GM12874 (cell line): ENCODE data around the gene METTL26.

Experiments used
- CTCF ChIP-seq: IDR thresholded peaks from 2 replicates; pipeline ENCODE4 v1.5.1; 2011; ENCODE audit warnings: low read depth, mild to moderate bottlenecking, control low read depth, low read length, moderate library complexity; ENCODE audit not compliant: insufficient read depth

METTL26 gene

GRCh38 chr16:672371-672770, 36.3 kb upstream of the METTL26 start:
- TF ChIP-seq CTCF = no peak

GRCh38 chr16:671353-672131, 35.4 kb upstream of the METTL26 start:
- no peak for TF ChIP-seq CTCF

GRCh38 chr16:670485-671352, 34.6 kb upstream of the METTL26 start:
- no peak for TF ChIP-seq CTCF

GRCh38 chr16:669666-670065, 33.6 kb upstream of the METTL26 start:
- no peak for TF ChIP-seq CTCF

- TF ChIP-seq CTCF = no peak
Measured at GRCh38 chr16:668519-669171, 32.5 kb upstream of the METTL26 start.

GRCh38 chr16:667780-668518, 31.8 kb upstream of the METTL26 start, which contains the start of gene RHOT2:
TSS of gene RHOT2 (plus strand) at chr16:668132. CDS start at chr16:668200, 68 bp downstream.
- peak; percentile 88 for TF ChIP-seq CTCF
